DND-41 (cell line): ENCODE measurements around the gene INSYN2A.

Source experiments
- CTCF ChIP-seq: IDR thresholded peaks from 2 replicates; pipeline ENCODE4 v1.5.1; 2012; ENCODE audit warnings: borderline replicate concordance, low read length, moderate library complexity, mild to moderate bottlenecking; ENCODE audit not compliant: poor library complexity, severe bottlenecking; ENCODE audit errors: extremely low read depth
- EZH2 ChIP-seq: IDR thresholded peaks from 3 replicates; pipeline ENCODE4 v1.6.1; 2012; ENCODE audit warnings: borderline replicate concordance, low read depth, mild to moderate bottlenecking, moderate library complexity, low read length, inconsistent platforms; ENCODE audit not compliant: severe bottlenecking

- TF ChIP-seq CTCF: no peak
- no peak for TF ChIP-seq EZH2
These were observed 9.6 kb downstream of the INSYN2A start for GRCh38 chr10:127186813-127187212.
